Measurements from ENCODE around the gene PSPC1.

Gene PSPC1

DNA sequence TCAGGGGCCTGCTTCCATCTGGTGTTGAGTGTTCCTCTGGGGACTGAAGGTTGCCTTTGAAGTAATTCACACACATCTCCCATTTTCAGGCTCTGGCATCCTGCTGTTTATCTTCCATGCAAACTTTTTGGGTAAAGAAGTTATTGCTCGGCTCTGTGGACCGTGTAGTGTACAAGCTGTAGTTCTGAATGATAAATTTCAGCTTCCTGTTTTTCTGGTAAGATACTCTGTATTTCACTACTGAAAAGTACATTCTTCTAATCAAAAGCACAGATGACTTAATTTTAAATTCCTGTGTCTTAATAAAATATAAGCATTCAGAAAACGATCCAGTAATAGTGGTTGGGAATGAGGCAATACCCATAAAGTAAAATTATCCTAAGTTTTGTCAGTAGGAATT is 112.6 kb downstream of the PSPC1 start:
- DNase-seq: no peak

DNA sequence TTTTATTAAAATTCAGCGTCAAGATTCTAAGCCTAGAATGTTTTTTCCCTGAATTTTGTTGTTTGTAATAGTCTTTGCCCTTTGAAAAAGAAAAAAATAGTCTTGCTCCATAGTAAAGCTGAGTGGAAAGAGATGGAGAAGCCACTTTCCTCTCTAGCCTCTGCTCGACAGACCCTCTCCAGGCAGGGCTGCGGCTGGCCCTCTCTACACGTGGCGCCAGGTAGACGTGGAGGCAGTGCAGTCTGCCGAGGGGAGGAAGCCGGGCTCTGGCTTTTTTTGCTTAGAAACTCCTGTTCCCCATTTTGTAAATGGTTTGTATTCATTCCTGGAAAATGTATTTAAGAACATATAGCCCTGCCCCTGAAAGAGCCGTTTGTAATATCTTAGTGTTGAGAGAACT is 114.0 kb downstream of the PSPC1 start:
- no peak for DNase-seq

DNA sequence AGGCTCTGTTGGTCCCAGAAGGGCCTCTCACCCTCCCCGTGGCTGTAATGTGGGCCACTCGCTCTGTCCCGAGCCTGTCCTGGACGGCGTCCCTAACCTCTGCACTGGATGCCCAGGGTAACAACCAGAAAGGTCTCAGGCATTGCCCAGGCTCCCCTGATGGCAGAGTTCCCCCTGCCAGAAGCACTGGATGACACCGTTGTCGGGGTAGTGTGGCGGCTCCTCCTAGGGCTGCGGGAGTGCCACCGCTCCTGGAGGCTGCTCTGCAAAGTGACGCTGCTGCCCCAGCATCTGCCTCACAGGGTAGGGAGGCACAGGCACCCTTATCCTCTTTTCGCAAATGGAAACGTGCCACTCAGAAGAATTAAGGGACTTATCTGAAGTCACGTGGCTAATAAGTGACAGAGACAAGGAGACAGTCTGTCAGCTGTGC is 117.3 kb downstream of the PSPC1 start:
- DNase-seq: peak; percentile 96

DNA sequence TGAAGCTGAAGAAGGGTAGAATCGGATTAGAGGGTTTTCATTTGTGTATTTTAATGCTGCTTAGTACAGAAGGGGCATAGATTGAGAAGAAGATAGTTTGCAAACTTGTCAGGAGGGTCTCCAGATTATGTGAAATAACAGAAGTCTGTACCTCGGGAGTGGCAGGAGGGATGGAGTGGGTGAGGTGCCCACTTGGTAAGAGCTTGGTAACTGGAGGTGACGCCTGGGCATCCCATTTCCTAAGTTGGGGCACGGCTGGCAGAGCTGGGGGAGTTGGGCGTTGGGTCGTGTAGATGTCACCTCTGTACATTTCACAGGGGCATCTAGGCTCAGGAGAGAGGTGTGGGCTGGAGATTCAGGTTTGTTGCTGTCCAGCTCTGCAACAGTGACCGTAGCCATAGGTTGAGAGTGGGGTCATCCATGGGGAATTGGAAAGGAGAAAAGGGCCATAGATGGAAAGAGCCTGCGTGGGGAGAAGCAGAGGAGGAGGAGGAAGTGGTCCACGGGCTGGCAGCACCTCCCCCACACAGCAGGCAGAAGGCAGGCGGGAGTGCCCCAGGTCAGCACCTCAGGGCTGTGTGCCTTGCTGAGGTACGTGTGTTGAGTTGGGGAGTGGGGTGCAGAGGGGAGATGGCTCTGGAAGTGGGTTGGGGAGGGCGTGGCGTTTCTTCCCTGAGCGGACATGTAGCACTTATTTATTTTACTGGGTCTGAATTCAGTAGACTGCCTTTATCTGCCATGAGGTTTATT is 118.1 kb downstream of the PSPC1 start:
- DNase-seq: no peak

DNA sequence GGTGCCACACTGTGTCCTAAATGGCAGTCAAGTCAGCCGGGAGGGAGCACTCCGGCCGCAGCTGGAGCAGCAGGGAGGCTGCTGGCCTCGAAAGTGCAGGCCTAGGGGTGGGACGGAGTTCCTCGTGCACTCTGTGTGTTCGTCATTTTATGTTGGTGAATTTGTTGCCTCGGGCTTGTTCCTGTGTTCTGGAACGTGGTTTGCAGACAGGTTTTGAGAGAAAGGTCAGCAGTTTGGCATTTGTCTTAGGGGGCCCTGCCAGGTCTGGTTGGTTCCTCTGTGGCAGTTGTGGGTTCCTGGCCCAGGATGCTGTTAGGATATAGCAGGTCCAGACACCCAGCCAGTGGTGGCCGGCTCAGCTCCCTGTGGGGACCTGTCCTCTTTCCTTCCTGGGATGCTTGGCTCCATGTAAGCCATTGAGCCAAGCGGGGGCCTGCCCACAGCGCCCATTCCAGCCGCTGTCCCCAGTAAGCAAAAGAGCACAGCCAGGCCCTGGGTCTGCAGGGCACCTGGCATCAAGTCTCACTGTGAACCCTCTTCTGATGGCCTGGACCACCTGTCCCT is 119.2 kb downstream of the PSPC1 start:
- no peak for DNase-seq

DNA sequence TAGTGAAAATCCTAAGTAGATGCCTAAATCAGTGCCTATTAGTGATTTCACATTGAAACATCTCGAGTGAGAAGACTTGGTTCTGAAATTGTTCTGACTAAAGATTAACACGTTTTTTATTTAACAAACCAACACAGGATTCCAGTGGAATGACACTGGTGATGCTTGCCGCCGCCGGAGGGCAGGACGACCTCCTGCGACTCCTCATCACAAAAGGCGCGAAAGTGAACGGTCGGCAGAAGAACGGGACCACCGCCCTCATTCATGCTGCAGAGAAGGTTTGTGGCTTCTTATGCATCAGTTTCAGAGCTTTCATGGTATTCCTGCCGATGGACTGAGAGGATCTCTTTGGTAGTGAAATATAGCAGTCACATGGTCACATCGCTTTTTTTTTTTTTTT is 121.2 kb downstream of the PSPC1 start:
- no peak for DNase-seq

DNA sequence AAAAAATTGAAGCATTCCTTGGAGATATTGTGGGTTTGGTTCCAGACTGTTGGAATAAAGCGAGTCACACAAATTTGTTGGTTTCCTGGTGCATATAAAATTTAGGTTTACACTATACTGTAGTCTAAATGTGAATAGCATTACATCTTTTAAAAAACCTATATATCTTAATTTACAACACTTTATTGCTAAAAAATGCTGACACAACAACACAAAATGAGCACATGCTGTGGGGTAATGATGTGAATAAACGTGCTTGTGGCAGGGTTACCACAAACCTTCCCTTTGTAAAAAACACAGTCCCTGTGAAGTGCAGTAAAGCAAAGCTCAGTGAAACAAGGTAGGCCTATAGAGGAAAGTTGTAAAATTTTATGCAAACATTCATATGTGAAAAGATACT is 121.6 kb downstream of the PSPC1 start:
- DNase-seq: no peak

DNA sequence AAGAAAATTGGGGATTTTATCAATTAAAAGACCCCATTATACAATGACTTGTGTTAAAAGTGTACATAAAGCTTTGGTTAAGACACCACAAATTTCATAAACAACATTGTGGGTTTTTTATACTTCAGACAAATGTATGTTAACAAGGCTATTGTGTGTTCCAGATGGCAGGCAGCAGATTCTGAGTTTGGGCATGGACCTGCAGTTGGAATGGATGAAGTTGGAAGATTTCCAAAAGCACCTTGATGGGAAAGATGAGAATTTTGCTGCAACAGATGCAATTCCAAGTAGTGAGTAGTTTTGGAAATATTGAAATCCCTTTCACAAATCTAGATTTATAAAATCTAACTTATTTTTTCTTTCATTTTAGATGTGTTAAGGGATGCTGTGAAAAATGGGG is 123.9 kb downstream of the PSPC1 start:
- DNase-seq: no peak

DNA sequence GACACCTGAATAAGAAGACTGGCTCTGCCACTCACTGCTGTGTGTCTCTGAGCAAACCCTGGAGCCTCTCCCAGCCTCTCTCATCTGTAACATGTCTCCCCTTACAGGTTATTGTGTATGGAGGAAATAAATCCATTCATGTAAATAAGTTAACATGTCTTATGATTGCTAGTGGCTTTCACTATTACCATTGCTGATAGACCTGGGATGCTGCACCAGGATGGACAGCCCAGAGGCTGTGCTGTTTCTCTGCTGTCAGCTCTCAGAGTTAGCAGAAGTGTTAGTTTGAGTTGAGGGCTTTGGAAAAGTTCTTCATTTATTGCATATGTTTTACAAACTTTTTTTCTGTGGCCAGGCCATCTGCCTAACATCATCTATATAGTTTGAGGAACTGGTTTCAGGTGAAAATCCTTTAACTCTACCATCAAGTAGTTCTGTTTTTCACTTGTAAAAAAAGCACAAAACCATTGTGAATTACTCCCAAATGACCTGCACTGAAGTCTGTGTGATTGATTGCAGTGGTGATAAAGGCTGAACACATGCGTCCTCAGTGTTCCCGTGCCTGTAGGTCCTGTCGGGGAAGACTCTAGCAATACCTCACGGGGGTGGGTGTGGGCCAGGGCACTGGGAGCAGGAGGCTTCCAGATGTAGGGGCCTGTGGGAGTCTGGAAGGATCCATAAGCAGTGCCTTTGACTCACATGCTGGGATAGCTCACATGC is 124.7 kb downstream of the PSPC1 start:
- DNase-seq: no peak
